CD4-positive, alpha-beta T cell treated with Interleukin-12 subunit alpha and Interleukin-12 subunit beta, for 1 hour (primary cell): ENCODE data around the gene C2orf72.
"Not testable (repeated sequence)": the region's sequence is repeated elsewhere in the genome, so short reads cannot be mapped to it uniquely, and the experiment has no call there.

Experiments
- DNase-seq: peaks from one replicate; pipeline ENCODE4 v3.0.0-alpha.2; 2020

The C2orf72 gene

GRCh38 chr2:231015926-231016325, 21.4 kb upstream of the C2orf72 start:
- no peak for DNase-seq

GRCh38 chr2:231016566-231017230, 20.6 kb upstream of the C2orf72 start:
- no peak for DNase-seq

GRCh38 chr2:231017231-231017598, 20.1 kb upstream of the C2orf72 start:
- no peak for DNase-seq

- no peak for DNase-seq
Observed at GRCh38 chr2:231018184-231018583, 19.1 kb upstream of the C2orf72 start.

GRCh38 chr2:231025059-231025458, 12.3 kb upstream of the C2orf72 start:
- not testable (repeated sequence) for DNase-seq

GRCh38 chr2:231028889-231029288, 8.4 kb upstream of the C2orf72 start:
- no peak for DNase-seq

- DNase-seq: no peak
Observed at GRCh38 chr2:231029563-231029962, 7.8 kb upstream of the C2orf72 start.

GRCh38 chr2:231030725-231031124, 6.6 kb upstream of the C2orf72 start:
- no peak for DNase-seq

GRCh38 chr2:231032575-231033140, 4.7 kb upstream of the C2orf72 start:
- DNase-seq: no peak

- no peak for DNase-seq
Observed at GRCh38 chr2:231033147-231034132, 3.9 kb upstream of the C2orf72 start.

- DNase-seq: no peak
Observed at GRCh38 chr2:231034291-231034882, 2.9 kb upstream of the C2orf72 start.

GRCh38 chr2:231036131-231036530, 1.2 kb upstream of the C2orf72 start:
- DNase-seq: no peak

GRCh38 chr2:231036578-231037106, 681 bp upstream of the C2orf72 start:
- DNase-seq: no peak

- DNase-seq: no peak
Observed at GRCh38 chr2:231037731-231038482, 584 bp downstream of the C2orf72 start.

GRCh38 chr2:231038483-231039293, 1.4 kb downstream of the C2orf72 start:
- no peak for DNase-seq

- DNase-seq: no peak
Observed at GRCh38 chr2:231039294-231039664, 2.0 kb downstream of the C2orf72 start.

- DNase-seq: no peak
Observed at GRCh38 chr2:231039821-231040364, 2.6 kb downstream of the C2orf72 start.

- DNase-seq: no peak
Observed at GRCh38 chr2:231041061-231041689, 3.9 kb downstream of the C2orf72 start.

- DNase-seq: no peak
Observed at GRCh38 chr2:231043796-231044195, 6.5 kb downstream of the C2orf72 start.

GRCh38 chr2:231046916-231047273, 9.6 kb downstream of the C2orf72 start:
- no peak for DNase-seq
